Muscle layer of colon (tissue), 2 donors: ENCODE results near the gene FBXW9.
"Not testable (repeated sequence)": the region's sequence is repeated elsewhere in the genome, so short reads cannot be mapped to it uniquely, and the experiment has no call there.

Source experiments
- H3K27ac ChIP-seq: one replicate; pipeline ENCODE4 v1.7.0; 2013; ENCODE audit warnings: low read depth, mild to moderate bottlenecking, low read length, moderate library complexity
- H3K27me3 ChIP-seq, 2 donors: one replicate each; pipeline ENCODE4 v1.7.0; 2013; ENCODE audit warnings: low read length in 2 of 2, mild to moderate bottlenecking in 2 of 2; ENCODE audit not compliant: insufficient read depth in 2 of 2, control insufficient read depth in 1 of 2
- H3K36me3 ChIP-seq: one replicate; pipeline ENCODE4 v1.7.0; 2013; ENCODE audit warnings: mild to moderate bottlenecking, low read length; ENCODE audit not compliant: insufficient read depth
- H3K4me1 ChIP-seq: one replicate; pipeline ENCODE4 v1.7.0; 2013; ENCODE audit warnings: mild to moderate bottlenecking, low read length; ENCODE audit not compliant: insufficient read depth
- H3K4me3 ChIP-seq, 2 donors: one replicate each; pipeline ENCODE4 v1.7.0; 2013; ENCODE audit warnings: low read length in 2 of 2, low read depth in 1 of 2, mild to moderate bottlenecking in 1 of 2, moderate library complexity in 1 of 2
- H3K9ac ChIP-seq: one replicate; pipeline ENCODE4 v1.7.0; 2013; ENCODE audit warnings: low read length
- H3K9me3 ChIP-seq: one replicate; pipeline ENCODE4 v1.7.0; 2013; ENCODE audit warnings: mild to moderate bottlenecking, low read length
- donor health status: abdominal sarcoma.
- donor health status: Adenocarcinoma of cecum.

Gene FBXW9

GRCh38 chr19:12723641-12724426 lies 27.4 kb upstream of the FBXW9 start, which contains the start of gene TNPO2:
TNPO2 (minus strand) TSS chr19:12723932; CDS start chr19:12720977, 2,955 bp downstream.
- peaks cover 30% of the 10 kb centered on the region for H3K4me1 ChIP-seq
- peak within 1 kb of the TSS; percentile 62 to 94 for H3K4me3 ChIP-seq
- H3K9me3 ChIP-seq = no peaks in the 10 kb centered on the region
- peak within 1 kb of the TSS; percentile 94 for H3K27ac ChIP-seq
- H3K27me3 ChIP-seq = no peaks in the 10 kb centered on the region
- peak within 1 kb of the TSS; percentile 51 for H3K9ac ChIP-seq
- H3K36me3 ChIP-seq = peaks cover 7% of the 10 kb centered on the region

- Histone ChIP-seq H3K4me1 (peaks cover 30% of the 10 kb centered on the region), H3K36me3 (peaks cover 8% of the 10 kb centered on the region)
These were observed 26.9 kb upstream of the FBXW9 start for GRCh38 chr19:12723381-12723640.

GRCh38 chr19:12722566-12723380 lies 26.3 kb upstream of the FBXW9 start:
- peak overlapping the region; percentile 94 for H3K27ac ChIP-seq
- no peaks in the 10 kb centered on the region for H3K27me3 ChIP-seq
- peak overlapping the region; percentile 89 to 94 for H3K4me3 ChIP-seq
- no peaks in the 10 kb centered on the region for H3K9me3 ChIP-seq
- peak overlapping the region; percentile 51 for H3K9ac ChIP-seq
- H3K4me1 ChIP-seq = peaks cover 30% of the 10 kb centered on the region
- H3K36me3 ChIP-seq = peaks cover 9% of the 10 kb centered on the region

More at GRCh38 chr19:12723381-12723640, 26.9 kb upstream of the FBXW9 start:
- no peaks in the 10 kb centered on the region for H3K9me3 ChIP-seq
- H3K4me3 ChIP-seq = peak overlapping the region; percentile 62 to 94
- H3K27ac ChIP-seq = peak overlapping the region; percentile 94
- no peaks in the 10 kb centered on the region for H3K27me3 ChIP-seq
- peak overlapping the region; percentile 51 for H3K9ac ChIP-seq

GRCh38 chr19:12721656-12722565 lies 25.5 kb upstream of the FBXW9 start:
- peak overlapping the region; percentile 89 to 91 for H3K4me3 ChIP-seq
- H3K9ac ChIP-seq = peak overlapping the region; percentile 99
- peaks cover 9% of the 10 kb centered on the region for H3K36me3 ChIP-seq
- no peaks in the 10 kb centered on the region for H3K27me3 ChIP-seq
- H3K9me3 ChIP-seq = no peaks in the 10 kb centered on the region
- peak overlapping the region; percentile 94 for H3K27ac ChIP-seq
- peaks cover 30% of the 10 kb centered on the region for H3K4me1 ChIP-seq

- Histone ChIP-seq H3K27ac (peak overlapping the region; percentile 94), H3K4me3 (peak overlapping the region; percentile 89 to 91), H3K9me3 (no peaks in the 10 kb centered on the region), H3K9ac (peak overlapping the region; percentile 99), H3K4me1 (peaks cover 30% of the 10 kb centered on the region), H3K27me3 (no peaks in the 10 kb centered on the region), H3K36me3 (peaks cover 16% of the 10 kb centered on the region)
These were observed 24.6 kb upstream of the FBXW9 start for GRCh38 chr19:12720851-12721655.

- Histone ChIP-seq H3K4me3 (peak overlapping the region; percentile 89 to 91), H3K4me1 (peaks cover 30% of the 10 kb centered on the region)
These were observed 23.9 kb upstream of the FBXW9 start for GRCh38 chr19:12720296-12720695.

GRCh38 chr19:12715929-12716328 lies 19.5 kb upstream of the FBXW9 start:
- Histone ChIP-seq H3K4me1 (peaks cover 14% of the 10 kb centered on the region), H3K27me3 (no peaks in the 10 kb centered on the region), H3K9me3 (no peaks in the 10 kb centered on the region), H3K27ac (no peak overlapping the region), H3K4me3 (no peak overlapping the region), H3K9ac (no peak overlapping the region), H3K36me3 (peaks cover 48% of the 10 kb centered on the region)

More at GRCh38 chr19:12720296-12720695, 23.9 kb upstream of the FBXW9 start:
- Histone ChIP-seq H3K27ac (peak overlapping the region; percentile 94), H3K36me3 (peaks cover 23% of the 10 kb centered on the region), H3K27me3 (no peaks in the 10 kb centered on the region), H3K9ac (peak overlapping the region; percentile 7), H3K9me3 (no peaks in the 10 kb centered on the region)

GRCh38 chr19:12715102-12715501 lies 18.7 kb upstream of the FBXW9 start:
- Histone ChIP-seq H3K27ac (no peak overlapping the region), H3K36me3 (peaks cover 56% of the 10 kb centered on the region), H3K9ac (no peak overlapping the region), H3K9me3 (no peaks in the 10 kb centered on the region), H3K4me3 (no peak overlapping the region), H3K4me1 (peaks cover 7% of the 10 kb centered on the region), H3K27me3 (no peaks in the 10 kb centered on the region)

- H3K36me3 ChIP-seq = peaks cover 64% of the 10 kb centered on the region
- not testable (repeated sequence) for H3K9ac ChIP-seq, H3K27me3 ChIP-seq, H3K27ac ChIP-seq, H3K9me3 ChIP-seq, H3K4me3 ChIP-seq, H3K4me1 ChIP-seq
These were observed 16.9 kb upstream of the FBXW9 start for GRCh38 chr19:12713304-12713703.

GRCh38 chr19:12712077-12712476 lies 15.6 kb upstream of the FBXW9 start:
- not testable (repeated sequence) for H3K27ac ChIP-seq, H3K9me3 ChIP-seq, H3K4me3 ChIP-seq

More at GRCh38 chr19:12712077-12712476, 15.6 kb upstream of the FBXW9 start:
- not testable (repeated sequence) for H3K27me3 ChIP-seq, H3K9ac ChIP-seq, H3K4me1 ChIP-seq
- H3K36me3 ChIP-seq = peaks cover 71% of the 10 kb centered on the region
